IMR-90 (cell line): ENCODE results near the gene KCTD3. TPM values are rescaled to one million over a fixed set of nuclear protein-coding genes. Genes with fewer than 3 reads are reported as not detected.

Source experiments
- ATAC-seq: fragments of 200-7000 bp; cut with Tn5 transposase; 2 replicates; pipeline ENCODE4 v1.9.1; 2020; ENCODE audit warnings: low read depth, mild to moderate bottlenecking, moderate library complexity
- BruUV-seq: library from RNA; stranded (reverse); fragments of 400-500 nt; replicated peaks from 2 replicates; lab custom pipeline; 2021; lab: Mats Ljungman, UMichigan
- CTCF ChIA-PET: fragments of 300-600 bp; formaldehyde crosslinking; extraction: SDS; loops from one replicate; lab custom pipeline; 2021; ENCODE audit warnings: antibody characterized with exemption; lab: Yijun Ruan, JAX
- POLR2A ChIA-PET: fragments of 300-600 bp; sonication (Branson Sonifier 250); formaldehyde crosslinking; loops from one replicate; lab custom pipeline; 2022; ENCODE audit warnings: antibody characterized with exemption; ENCODE audit not compliant: unreplicated experiment; lab: Charles Lee
- DNase-seq: peaks from one replicate; pipeline ENCODE4 v3.0.0; 2013
- H2AFZ ChIP-seq: replicated peaks from 2 replicates; pipeline ENCODE3; 2013; ENCODE audit warnings: low read length, mild to moderate bottlenecking; ENCODE audit not compliant: poor library complexity
- H2AK5ac ChIP-seq: 2 replicates; pipeline ENCODE4 v1.6.1; 2013; ENCODE audit warnings: low read depth, low read length, inconsistent platforms
- H2AK9ac ChIP-seq: replicated peaks from 2 replicates; pipeline ENCODE3; 2013; ENCODE audit warnings: mild to moderate bottlenecking, low read depth, low read length, moderate library complexity; ENCODE audit not compliant: poor library complexity
- H2BK120ac ChIP-seq: 2 replicates; pipeline ENCODE4 v1.6.1; 2013; ENCODE audit warnings: low read depth, low read length, inconsistent platforms
- H2BK15ac ChIP-seq: 3 replicates; pipeline ENCODE4 v1.6.1; 2013; ENCODE audit warnings: low read depth, low read length, inconsistent platforms
- H2BK20ac ChIP-seq: 2 replicates; pipeline ENCODE4 v1.6.1; 2013; ENCODE audit warnings: low read depth, mild to moderate bottlenecking, inconsistent platforms, low read length, moderate library complexity
- H2BK5ac ChIP-seq: 2 replicates; pipeline ENCODE4 v1.6.1; 2013; ENCODE audit warnings: mild to moderate bottlenecking, low read depth, low read length, inconsistent platforms; ENCODE audit not compliant: poor library complexity, severe bottlenecking
- H3K14ac ChIP-seq: replicated peaks from 2 replicates; pipeline ENCODE4 v1.6.1; 2013; ENCODE audit warnings: low read depth, low read length, inconsistent platforms
- H3K18ac ChIP-seq: 2 replicates; pipeline ENCODE4 v1.6.1; 2013; ENCODE audit warnings: low read depth, low read length, control low read depth
- H3K23ac ChIP-seq: 2 replicates; pipeline ENCODE4 v1.6.1; 2013; ENCODE audit warnings: low read depth, low read length, inconsistent platforms
- H3K27ac ChIP-seq: 2 replicates; pipeline ENCODE4 v1.5.1; 2013; ENCODE audit warnings: mild to moderate bottlenecking, control low read depth, low read length; ENCODE audit not compliant: insufficient read depth
- H3K27me3 ChIP-seq: 2 replicates; pipeline ENCODE4 v1.6.1; 2013; ENCODE audit warnings: low read length; ENCODE audit not compliant: control insufficient read depth, insufficient read depth
- H3K36me3 ChIP-seq: 2 replicates; pipeline ENCODE4 v1.6.1; 2013; ENCODE audit warnings: low read length, mixed read lengths; ENCODE audit not compliant: control insufficient read depth, insufficient read depth
- H3K4ac ChIP-seq: 2 replicates; pipeline ENCODE4 v1.6.1; 2013; ENCODE audit warnings: low read depth, low read length, inconsistent platforms
- H3K4me1 ChIP-seq: 2 replicates; pipeline ENCODE4 v1.6.1; 2013; ENCODE audit warnings: low read length, mixed read lengths; ENCODE audit not compliant: control insufficient read depth, insufficient read depth
- H3K4me2 ChIP-seq: 2 replicates; pipeline ENCODE4 v1.6.1; 2013; ENCODE audit warnings: low read depth, mild to moderate bottlenecking, control low read depth, low read length, moderate library complexity
- H3K4me3 ChIP-seq: 2 replicates; pipeline ENCODE4 v1.5.1; 2013; ENCODE audit warnings: low read depth, mild to moderate bottlenecking, control low read depth, low read length, moderate library complexity; ENCODE audit not compliant: insufficient read depth
- H3K56ac ChIP-seq: 2 replicates; pipeline ENCODE4 v1.6.1; 2013; ENCODE audit warnings: low read length, inconsistent platforms; ENCODE audit not compliant: insufficient read depth; ENCODE audit errors: extremely low read depth
- H3K79me1 ChIP-seq, 2 experiments: 2 replicates each; pipeline ENCODE4 v1.6.1; 2013; ENCODE audit warnings: low read length in 2 of 2, inconsistent platforms in 1 of 2, low read depth in 1 of 2
- H3K9ac ChIP-seq: 2 replicates; pipeline ENCODE4 v1.6.1; 2013; ENCODE audit warnings: low read depth, low read length, control low read depth
- H3K9me1 ChIP-seq: 2 replicates; pipeline ENCODE4 v1.6.1; 2013; ENCODE audit warnings: low read length, inconsistent platforms; ENCODE audit not compliant: insufficient read depth
- H3K9me3 ChIP-seq: 2 replicates; pipeline ENCODE4 v1.6.1; 2013; ENCODE audit warnings: low read length; ENCODE audit not compliant: control insufficient read depth, insufficient read depth
- H4K20me1 ChIP-seq: 2 replicates; pipeline ENCODE4 v1.6.1; 2013; ENCODE audit warnings: low read length, inconsistent platforms; ENCODE audit not compliant: insufficient read depth
- H4K5ac ChIP-seq: 2 replicates; pipeline ENCODE4 v1.6.1; 2013; ENCODE audit warnings: mild to moderate bottlenecking, low read depth, low read length, control low read depth
- H4K8ac ChIP-seq, 2 experiments: 2 replicates each; pipeline ENCODE4 v1.6.1; 2013; ENCODE audit warnings: low read depth in 2 of 2, low read length in 2 of 2, control low read depth in 1 of 2, inconsistent platforms in 1 of 2
- H4K91ac ChIP-seq: 2 replicates; pipeline ENCODE4 v1.6.1; 2013; ENCODE audit warnings: low read depth, low read length, inconsistent platforms; ENCODE audit not compliant: insufficient read depth
- BHLHE40 ChIP-seq: fragments of 150-350 bp; IDR thresholded peaks from 2 replicates; pipeline ENCODE4 v1.6.1; 2016; ENCODE audit warnings: mild to moderate bottlenecking, low read depth, low read length
- MAFK ChIP-seq: IDR thresholded peaks from 2 replicates; pipeline ENCODE4 v1.6.1; 2012; ENCODE audit warnings: low read depth, low read length, improper control_type of control experiment
- WGBS, 2 experiments: methylation state at CpG; one replicate each; pipeline versions ENCODE4 v1.1.5 to v1.1.7; 2013; ENCODE audit warnings: missing lambda C conversion rate in 2 of 2; ENCODE audit not compliant: insufficient read length in 1 of 2; ENCODE audit errors: extremely low coverage in 2 of 2; 5-methylcytosine and 5-hydroxymethylcytosine counted together
- dilution Hi-C: fragments of 300-500 bp; cut with HindIII; formaldehyde crosslinking; loops from one replicate; pipeline ENCODE4 v1.14.3; 2018; ENCODE audit warnings: low sequenced_read_pairs; ENCODE audit not compliant: unreplicated experiment
- in situ Hi-C: fragments of 300-500 bp; cut with MboI; formaldehyde crosslinking; loops from 3 replicates; pipeline ENCODE4 v1.14.3; 2019; ENCODE audit warnings: low sequenced_read_pairs, inconsistent platforms, mixed read lengths
- intact Hi-C: fragments of 100-400 bp; cut with micrococcal nuclease; formaldehyde crosslinking; loops from 2 replicates; pipeline ENCODE4 v1.10.0; 2022
- polyA plus RNA-seq, 3 experiments: library from polyadenylated mRNA; depleted of rRNA; stranded (reverse); fragments of >200 nt; gene quantifications; 2 replicates each; pipeline ENCODE4 v1.2.3, GENCODE V29; 2012; ENCODE audit warnings: low replicate concordance in 1 of 3
- total RNA-seq: library from RNA; depleted of rRNA; stranded (reverse); fragments of >200 nt; gene quantifications from 2 replicates; pipeline ENCODE4 v1.2.3, GENCODE V29; 2012

Gene KCTD3
- total and polyA plus RNA-seq, 2 of the 4 experiments (the other 2 are of a cell fraction): 43.6 to 49.5 TPM

- H4K91ac ChIP-seq: no peak overlapping the region
- no peak overlapping the region for H3K14ac ChIP-seq
- no peaks in the 10 kb centered on the region for H3K4me1 ChIP-seq
- H3K4ac ChIP-seq: no peak overlapping the region
- CTCF ChIA-PET: no interaction called here
- H2AK5ac ChIP-seq: no peak overlapping the region
- H3K79me1 ChIP-seq: no peaks in the 10 kb centered on the region
- H4K20me1 ChIP-seq: no peaks in the 10 kb centered on the region
- H2BK15ac ChIP-seq: no peak overlapping the region
- H3K56ac ChIP-seq: no peak overlapping the region
- H3K9me1 ChIP-seq: no peaks in the 10 kb centered on the region
- intact Hi-C loops: no loop called here
- no peaks in the 10 kb centered on the region for H3K36me3 ChIP-seq
- H3K27ac ChIP-seq: no peak overlapping the region
- no peak overlapping the region for H2BK20ac ChIP-seq
- no peak overlapping the region for H3K23ac ChIP-seq
- H2BK120ac ChIP-seq: no peak overlapping the region
- H2AK9ac ChIP-seq: no peak overlapping the region
- no peak overlapping the region for H3K4me3 ChIP-seq
- WGBS, 2 experiments: 100% methylated on average over 1 of the region's 4 CpGs; no CpG with 5 or more reads in 1 of the 2 experiments
- DNase-seq: no peak
- no peak overlapping the region for H2AFZ ChIP-seq
- TF ChIP-seq MAFK: peak; percentile 20; the same call in 1 of the 2 replicates
- TF ChIP-seq BHLHE40: no peak
- H3K27me3 ChIP-seq: no peaks in the 10 kb centered on the region; the same call in 1 of the 2 replicates
- POLR2A ChIA-PET: no interaction called here
- ATAC-seq: no peak
- dilution Hi-C loops: no loop called here
- H4K8ac ChIP-seq: no peak overlapping the region
- no peak overlapping the region for H3K9ac ChIP-seq
- in situ Hi-C loops: no loop called here
- H3K4me2 ChIP-seq: no peak overlapping the region
- H4K5ac ChIP-seq: no peak overlapping the region
- no peaks in the 10 kb centered on the region for H3K9me3 ChIP-seq
- no peak overlapping the region for H3K18ac ChIP-seq
- no TSS peak for BruUV-seq
- H2BK5ac ChIP-seq: no peak overlapping the region
Measured at GRCh38 chr1:215643592-215644321, 76.7 kb downstream of the KCTD3 start.
